Epithelial cell of esophagus (primary cell): ENCODE measurements around the gene COL4A4.

Experiments used
- DNase-seq: peaks from one replicate; pipeline ENCODE4 v3.0.0; 2010; ENCODE audit warnings: low read depth
- H3K4me3 ChIP-seq: 2 replicates; pipeline ENCODE4 v1.5.1; 2011; ENCODE audit warnings: mild to moderate bottlenecking, low read length, control low read depth
- TF ChIP-seq, protein P1 (sequence below): IDR thresholded peaks from 2 replicates; pipeline ENCODE4 v1.5.1; 2011; ENCODE audit warnings: low read depth, mild to moderate bottlenecking, low read length, control low read depth, inconsistent platforms; ENCODE audit not compliant: insufficient read depth; ENCODE audit errors: missing control alignments

COL4A4 gene

GRCh38 chr2:227194219-227194618, 30.2 kb upstream of the COL4A4 start:
- DNase-seq, result no peak
- TF ChIP-seq, protein P1, sequence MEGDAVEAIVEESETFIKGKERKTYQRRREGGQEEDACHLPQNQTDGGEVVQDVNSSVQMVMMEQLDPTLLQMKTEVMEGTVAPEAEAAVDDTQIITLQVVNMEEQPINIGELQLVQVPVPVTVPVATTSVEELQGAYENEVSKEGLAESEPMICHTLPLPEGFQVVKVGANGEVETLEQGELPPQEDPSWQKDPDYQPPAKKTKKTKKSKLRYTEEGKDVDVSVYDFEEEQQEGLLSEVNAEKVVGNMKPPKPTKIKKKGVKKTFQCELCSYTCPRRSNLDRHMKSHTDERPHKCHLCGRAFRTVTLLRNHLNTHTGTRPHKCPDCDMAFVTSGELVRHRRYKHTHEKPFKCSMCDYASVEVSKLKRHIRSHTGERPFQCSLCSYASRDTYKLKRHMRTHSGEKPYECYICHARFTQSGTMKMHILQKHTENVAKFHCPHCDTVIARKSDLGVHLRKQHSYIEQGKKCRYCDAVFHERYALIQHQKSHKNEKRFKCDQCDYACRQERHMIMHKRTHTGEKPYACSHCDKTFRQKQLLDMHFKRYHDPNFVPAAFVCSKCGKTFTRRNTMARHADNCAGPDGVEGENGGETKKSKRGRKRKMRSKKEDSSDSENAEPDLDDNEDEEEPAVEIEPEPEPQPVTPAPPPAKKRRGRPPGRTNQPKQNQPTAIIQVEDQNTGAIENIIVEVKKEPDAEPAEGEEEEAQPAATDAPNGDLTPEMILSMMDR, result no peak
- no peak overlapping the region for H3K4me3 ChIP-seq

GRCh38 chr2:227192491-227192890, 28.5 kb upstream of the COL4A4 start:
- no peak for DNase-seq
- no peak overlapping the region for H3K4me3 ChIP-seq
- TF ChIP-seq, protein P1, result no peak

DNA sequence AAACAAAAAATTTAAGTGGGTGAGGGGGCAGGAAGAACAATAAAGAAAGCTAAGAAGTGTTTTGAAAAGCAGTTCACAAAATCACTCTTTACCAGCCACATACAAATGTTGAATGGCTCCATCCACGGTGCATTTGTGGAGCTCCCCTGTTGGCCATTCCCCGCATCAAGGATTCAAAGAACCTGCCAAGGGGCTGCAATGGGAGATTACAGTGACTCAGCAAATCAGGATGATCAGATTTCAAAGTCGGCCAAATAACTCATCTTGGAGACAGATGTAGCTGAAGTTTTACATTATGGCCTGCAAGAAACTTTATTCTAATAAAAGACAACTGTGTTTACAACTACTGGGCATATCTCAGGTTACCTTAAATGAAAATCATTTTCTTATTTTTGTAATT, 27.4 kb upstream of the COL4A4 start:
- DNase-seq, result no peak
- TF ChIP-seq, protein P1, result no peak
- H3K4me3 ChIP-seq, result no peak overlapping the region

DNA sequence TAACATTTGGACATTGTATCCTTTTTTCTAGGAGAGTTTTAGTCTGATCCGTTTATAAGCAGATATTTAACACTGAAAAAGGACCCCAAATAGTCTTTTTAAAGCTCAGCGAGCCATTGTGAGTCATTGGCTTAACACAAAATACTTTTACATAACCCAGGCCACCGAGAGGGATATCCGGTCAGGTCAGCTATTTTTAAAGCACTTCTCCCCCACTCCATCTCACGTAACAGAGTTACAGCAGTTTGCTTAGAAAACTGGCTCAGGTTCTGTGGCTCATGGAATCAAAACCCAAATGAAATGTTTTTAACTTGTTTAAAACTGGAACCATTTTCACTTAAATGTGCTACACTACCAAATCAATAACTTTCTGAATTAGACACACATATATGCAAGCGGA, 24.3 kb upstream of the COL4A4 start:
- TF ChIP-seq, protein P1, result no peak
- no peak overlapping the region for H3K4me3 ChIP-seq
- no peak for DNase-seq

- TF ChIP-seq, protein P1, result no peak
- no peak for DNase-seq
- H3K4me3 ChIP-seq, result no peak overlapping the region
Observed at GRCh38 chr2:227186751-227187150, 22.7 kb upstream of the COL4A4 start.

- no peak overlapping the region for H3K4me3 ChIP-seq
- DNase-seq, result no peak
- TF ChIP-seq, protein P1, result no peak
Observed at GRCh38 chr2:227185615-227186232, 21.7 kb upstream of the COL4A4 start.
